GM18520 (cell line): ENCODE results near the gene RPS21.
A peak's percentile ranks its signal among the peaks of the same experiment; 100 is the strongest.

Experiments used
- ATAC-seq: cut with Tn5 transposase; IDR thresholded peaks from one replicate; pipeline ENCODE4 v1.9.1; 2021; ENCODE audit not compliant: unreplicated experiment

RPS21 gene

GRCh38 chr20:62386383-62387218, at the start of gene RPS21:
RPS21 (plus strand) TSS chr20:62387103; CDS start chr20:62387339, 236 bp downstream.
- peak; percentile 73 for ATAC-seq

GRCh38 chr20:62337558-62338293, 49.2 kb upstream of the RPS21 start:
- ATAC-seq = no peak

DNA sequence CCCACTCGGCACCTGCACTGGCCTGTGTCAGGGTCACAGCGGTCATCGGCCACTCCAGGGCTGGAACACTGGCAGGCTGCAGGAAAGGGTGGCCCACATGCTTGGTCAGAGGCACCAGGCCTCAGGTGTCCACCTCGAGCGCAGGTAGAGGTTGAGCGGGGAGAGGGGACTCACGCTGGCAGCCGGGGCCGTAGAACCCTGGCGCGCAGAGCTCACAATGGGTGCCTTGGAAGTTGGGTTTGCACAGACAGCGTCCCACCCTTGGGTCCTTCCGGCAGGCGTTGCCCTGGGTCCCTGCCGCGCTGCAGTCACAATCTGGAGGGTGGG, 48.6 kb upstream of the RPS21 start:
- ATAC-seq = no peak

- no peak for ATAC-seq
These were observed 47.2 kb upstream of the RPS21 start for GRCh38 chr20:62339647-62340062.

- ATAC-seq = no peak
These were observed 44.0 kb upstream of the RPS21 start for GRCh38 chr20:62342910-62343309.

- ATAC-seq = no peak
These were observed 42.8 kb upstream of the RPS21 start for GRCh38 chr20:62344092-62344491.

DNA sequence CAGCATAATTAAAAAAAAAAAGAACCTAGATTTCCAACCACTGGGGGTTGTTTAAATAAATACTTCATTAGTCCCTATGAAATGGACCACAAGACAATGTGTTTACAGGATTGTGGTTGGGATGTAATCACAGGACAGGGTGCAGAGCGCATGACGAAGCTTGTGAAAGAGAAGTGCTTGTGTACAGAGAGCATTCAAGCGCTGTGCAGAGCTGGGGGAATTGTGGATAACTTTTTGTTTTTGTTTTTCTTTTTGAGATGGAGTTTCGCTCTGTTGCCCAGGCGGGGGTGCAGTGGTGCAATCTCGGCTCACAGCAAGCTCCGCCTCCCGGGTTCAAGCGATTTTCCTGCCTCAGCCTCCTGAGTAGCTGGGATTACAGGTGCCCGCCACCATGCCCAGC, 42.1 kb upstream of the RPS21 start:
- ATAC-seq = no peak

DNA sequence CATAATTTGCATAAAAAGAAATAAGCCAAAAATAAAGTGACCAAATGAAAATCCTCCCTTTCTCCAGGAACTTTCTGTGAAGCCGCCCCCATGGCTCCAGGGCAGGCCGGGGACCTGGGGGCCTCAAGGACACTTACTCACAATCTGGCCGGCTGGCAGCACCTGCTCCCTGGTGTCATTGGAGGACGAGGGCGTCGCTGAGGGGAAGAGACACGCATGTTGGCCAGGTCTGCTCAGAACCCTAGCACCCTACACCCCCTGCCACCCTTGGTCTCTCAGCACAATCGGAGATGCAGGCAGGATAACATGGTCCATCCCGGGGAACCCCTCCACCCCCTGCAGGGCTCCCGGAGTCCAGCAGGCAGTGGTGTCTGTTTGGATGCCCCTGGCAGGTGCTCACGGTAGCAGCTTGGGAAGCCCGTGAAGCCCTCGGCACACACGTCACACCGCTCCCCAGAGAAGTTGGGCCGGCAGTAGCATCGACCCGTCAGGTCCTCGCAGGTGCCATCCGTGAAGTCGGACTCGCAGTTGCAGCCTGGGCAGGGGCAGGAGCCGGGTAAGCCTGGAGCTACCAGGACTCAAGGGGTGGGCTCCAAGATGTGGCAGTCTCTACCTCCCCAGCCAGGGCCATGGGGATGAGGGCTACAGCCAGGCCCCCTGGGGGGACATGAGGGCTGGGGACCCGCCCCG, 41.1 kb upstream of the RPS21 start:
- no peak for ATAC-seq

DNA sequence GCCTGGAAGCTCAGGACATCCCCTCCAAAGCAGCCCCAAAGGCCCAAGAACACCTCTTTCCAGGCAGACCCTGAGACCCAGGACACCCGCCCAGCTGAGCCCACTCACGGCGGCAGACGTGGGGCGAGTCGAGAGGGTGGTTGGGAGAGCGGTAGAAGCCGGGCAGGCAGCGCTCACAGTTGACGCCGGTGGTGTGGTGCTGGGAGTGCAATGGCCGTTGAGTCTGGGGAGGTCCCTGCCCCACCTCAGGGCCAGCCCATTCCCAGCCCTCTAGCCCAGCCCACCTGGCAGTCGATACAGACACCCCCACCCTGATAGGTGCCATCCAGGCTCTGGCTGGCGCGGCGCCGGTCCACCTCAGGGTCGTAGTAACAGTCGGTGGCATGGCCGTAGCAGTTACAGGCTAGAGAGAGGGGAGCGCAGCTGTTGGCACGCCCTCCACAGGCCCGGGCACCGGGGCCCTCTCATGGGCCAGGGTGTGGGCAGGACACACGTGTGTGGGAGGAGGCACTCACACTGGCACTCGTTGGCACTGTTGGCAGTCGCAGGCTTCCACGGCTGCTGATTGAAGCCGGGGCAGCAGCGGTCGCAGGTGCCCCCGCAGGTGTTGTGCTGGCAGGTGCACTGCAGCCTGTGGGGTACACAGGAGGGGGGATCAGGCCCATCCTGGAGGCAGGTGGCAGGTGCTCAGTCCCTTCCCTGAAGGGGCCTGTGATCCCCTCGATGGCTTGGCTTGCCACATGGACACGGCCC, 40.3 kb upstream of the RPS21 start:
- no peak for ATAC-seq

DNA sequence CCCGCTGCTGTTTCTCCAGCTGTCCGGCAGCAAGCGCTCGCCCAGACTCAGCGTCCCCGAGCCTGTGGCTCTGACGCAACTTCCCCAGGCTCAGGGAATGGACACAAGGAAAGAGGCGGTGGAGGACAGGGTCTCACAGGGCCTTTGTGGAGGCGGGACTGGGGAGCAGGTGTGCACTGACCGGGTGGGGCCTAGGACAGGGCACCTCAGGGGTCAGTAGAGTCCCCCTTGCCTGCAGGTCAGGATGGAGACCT, 39.8 kb upstream of the RPS21 start:
- ATAC-seq = no peak

DNA sequence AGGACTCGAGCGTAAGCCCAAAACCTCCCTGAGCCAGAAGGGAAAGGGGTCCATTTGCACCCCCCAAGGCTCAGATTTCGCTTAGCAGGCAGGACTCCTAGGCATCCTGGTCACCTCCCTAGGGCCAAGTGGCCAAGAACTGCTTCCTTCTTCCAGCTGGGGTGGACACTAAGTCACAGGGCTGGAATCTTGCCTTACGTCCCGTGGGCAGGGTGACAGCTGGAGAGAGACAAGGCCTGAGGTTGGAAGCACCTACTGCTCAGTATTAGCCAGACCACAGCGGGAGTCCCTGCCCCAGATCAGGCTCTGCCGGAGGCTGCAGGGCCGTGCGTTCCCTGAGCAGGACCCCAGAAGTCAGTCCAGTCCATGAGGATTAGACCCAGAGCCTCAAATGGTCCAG, 39.5 kb upstream of the RPS21 start:
- no peak for ATAC-seq

GRCh38 chr20:62348604-62349003, 38.3 kb upstream of the RPS21 start:
- ATAC-seq = no peak

GRCh38 chr20:62349556-62350097, 37.3 kb upstream of the RPS21 start:
- no peak for ATAC-seq

DNA sequence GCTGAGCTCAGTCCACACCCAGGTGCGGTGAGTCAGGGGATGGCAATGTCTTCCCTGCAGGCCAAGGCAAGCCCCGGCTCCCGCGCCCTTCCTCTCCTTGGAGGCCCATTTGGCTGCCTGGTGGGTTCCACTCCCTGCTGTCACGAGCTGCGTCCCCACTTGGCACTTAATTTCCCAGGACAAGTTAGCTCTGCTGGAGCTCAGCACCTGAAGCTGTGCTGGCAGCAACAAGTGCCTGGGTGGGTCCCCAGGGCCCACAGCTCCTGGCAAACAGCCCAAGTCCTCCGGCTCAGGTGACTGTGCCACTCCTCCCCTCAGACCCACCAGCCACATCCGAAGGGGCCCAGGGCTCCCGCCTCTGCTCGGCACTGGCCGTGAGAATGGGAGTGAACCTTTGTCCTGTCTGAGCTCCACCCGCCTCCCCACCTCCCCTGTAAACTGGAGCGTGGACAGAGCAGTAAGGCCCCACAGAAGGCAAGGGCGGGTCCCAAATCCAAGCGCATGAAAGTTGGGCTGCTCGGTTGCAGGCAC, 36.7 kb upstream of the RPS21 start:
- no peak for ATAC-seq

GRCh38 chr20:62350629-62351422, 36.1 kb upstream of the RPS21 start:
- ATAC-seq = no peak

DNA sequence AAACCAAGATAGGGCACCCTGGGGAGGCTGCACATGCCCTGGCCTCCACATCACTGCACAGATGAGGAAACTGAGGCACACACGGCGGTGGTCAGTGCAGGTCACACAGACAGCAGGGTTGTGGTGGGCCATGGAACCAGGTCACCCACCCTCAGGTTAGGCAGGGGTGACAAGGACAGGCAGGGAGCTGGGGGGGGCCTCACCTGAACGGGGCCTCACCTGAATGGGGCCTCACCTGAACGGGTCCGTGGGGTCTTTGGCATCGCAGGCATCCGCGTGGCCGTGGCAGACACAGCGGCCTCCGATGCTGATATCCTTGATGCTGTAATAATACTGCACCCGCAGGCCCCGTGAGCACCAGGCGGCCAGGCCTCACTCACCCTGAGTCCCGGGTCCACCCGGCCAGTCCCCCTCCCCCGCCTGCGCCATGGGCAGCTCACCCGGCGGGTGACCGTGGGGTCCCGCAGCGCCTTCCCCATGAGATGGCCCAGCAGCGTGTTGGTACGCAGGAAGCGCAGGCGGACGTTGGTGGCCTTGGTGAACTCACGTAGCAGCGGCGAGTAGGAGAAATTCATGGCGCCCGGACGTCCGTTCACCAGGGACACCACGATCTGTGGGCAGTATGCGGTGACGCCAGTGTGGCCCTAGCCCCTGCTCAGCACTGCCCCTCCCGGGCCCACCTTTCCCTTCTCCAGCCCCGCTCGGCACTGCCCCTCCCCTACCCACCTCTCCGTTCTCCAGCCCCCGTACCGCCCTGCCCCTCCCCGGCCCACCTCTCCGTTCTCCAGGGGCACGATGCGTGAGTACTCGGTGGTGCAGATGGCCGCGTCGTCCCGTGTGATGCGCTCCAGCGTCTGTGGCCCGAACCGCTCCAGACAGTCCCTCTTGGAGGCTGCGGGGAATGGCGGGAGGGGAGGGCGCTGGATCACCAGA, 35.2 kb upstream of the RPS21 start:
- no peak for ATAC-seq

- ATAC-seq = no peak
These were observed 34.3 kb upstream of the RPS21 start for GRCh38 chr20:62352402-62353288.
